Left lobe of liver (tissue), 2 donors: ENCODE results near the gene TEX55. TPM values are rescaled to one million over a fixed set of nuclear protein-coding genes. Genes with fewer than 3 reads are reported as not detected.
"Not testable (repeated sequence)": the region's sequence is repeated elsewhere in the genome, so short reads cannot be mapped to it uniquely, and the experiment has no call there.

ENCODE experiments used
- ATAC-seq: fragments of 200-7000 bp; cut with Tn5 transposase; one replicate; pipeline ENCODE4 v1.9.1; 2020; ENCODE audit warnings: mild to moderate bottlenecking, moderate library complexity
- DNase-seq: peaks from one replicate; pipeline ENCODE4 v3.0.0-alpha.2; 2020; ENCODE audit warnings: low spot score
- total RNA-seq: library from RNA; stranded (reverse); gene quantifications from one replicate; pipeline ENCODE4 v1.2.1, GENCODE V29; 2021
- donor health status: DM: no; HTN: no; CAD: no; lungs with moderate emphysema.
- donor health status: DM: no; HTN: yes; CAD: no.

The TEX55 gene
- not detected for total RNA-seq

DNA sequence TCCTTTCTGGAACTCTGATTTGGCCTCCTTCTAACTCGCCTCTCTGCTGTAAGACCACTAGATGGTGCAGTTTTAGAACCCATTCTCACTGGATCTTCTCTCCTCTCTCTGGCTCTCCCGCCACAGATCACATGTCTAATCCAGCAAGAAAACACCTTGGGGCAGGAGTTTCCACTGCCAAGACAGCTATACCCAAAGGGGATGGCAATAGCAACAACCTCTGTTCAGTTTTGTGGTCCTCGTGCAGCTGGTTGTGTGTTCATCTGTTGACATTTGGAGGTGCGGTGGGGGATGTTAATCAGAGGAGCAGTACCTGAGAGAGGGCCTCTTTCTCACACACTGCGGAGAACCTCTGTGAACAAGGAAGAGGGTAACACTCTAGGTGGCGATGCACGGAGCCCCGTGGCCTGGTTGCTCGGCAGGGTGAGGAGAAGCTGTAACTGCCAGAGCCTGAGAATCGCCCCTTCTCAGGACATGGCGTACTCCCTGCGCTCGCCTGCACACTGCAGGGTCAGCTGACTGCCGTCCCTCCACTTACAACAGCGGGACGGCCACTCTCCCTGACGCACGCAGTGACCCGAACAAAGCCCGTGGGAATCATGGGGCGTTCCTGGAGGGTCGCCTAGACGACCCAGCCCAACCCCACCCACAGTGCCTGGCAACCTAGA, at the start of gene TEX55:
TSS of gene TEX55 (plus strand) at position 666 of the 668 bp plus-strand sequence. CDS start 25 bp downstream, outside the sequence.
- no peak for DNase-seq

DNA sequence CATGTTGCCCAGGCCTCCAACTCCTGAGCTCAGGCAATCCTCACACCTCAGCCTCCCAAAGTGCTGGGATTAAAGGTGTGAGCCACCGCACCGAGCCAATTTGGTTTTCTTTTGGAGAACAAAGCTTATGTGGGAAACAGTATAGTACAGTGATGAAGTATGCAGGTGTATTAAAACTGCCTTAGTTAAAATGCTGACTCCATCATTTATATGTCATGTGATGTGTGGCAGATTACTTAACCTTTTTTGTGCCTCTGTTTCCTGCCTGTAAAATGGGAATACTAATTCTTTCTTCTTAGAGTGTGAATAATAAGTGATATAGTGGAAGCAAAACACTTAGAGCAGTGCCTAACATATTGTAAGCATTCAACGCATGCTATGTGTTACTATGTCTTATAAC, 48.0 kb upstream of the TEX55 start:
- ATAC-seq (no peak), DNase-seq (no peak)

More for the DNA sequence above, at the start of gene TEX55:
- peak; percentile 88 for ATAC-seq

DNA sequence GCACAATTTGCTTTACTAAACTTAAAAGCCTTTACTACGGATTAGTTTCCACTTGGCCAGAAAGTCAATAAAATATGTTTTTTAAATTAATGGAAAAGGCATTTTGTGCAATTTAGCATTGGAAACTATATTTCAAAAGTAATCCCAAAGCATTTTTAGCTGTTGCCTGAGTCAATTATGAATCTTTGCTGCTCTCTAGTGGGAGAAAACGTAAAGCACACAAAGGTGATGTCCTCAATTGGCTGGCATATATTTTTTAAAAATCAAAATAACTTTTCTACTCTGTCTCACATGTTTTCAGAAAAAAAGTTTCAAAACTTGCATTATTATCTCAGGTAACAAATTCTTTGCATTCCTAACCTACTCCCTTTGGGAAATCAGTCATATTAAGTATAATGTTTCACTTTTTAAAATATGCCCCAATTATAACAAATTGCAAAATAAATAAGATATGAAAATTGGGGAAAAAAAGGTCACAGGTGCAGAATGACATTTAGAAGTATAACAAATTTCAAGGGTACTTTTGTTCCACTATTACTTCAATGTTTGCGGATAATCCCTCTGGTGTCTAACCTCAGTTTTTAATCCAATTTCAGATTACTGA, 47.2 kb upstream of the TEX55 start:
- DNase-seq, result no peak
- ATAC-seq, result peak; percentile 65

DNA sequence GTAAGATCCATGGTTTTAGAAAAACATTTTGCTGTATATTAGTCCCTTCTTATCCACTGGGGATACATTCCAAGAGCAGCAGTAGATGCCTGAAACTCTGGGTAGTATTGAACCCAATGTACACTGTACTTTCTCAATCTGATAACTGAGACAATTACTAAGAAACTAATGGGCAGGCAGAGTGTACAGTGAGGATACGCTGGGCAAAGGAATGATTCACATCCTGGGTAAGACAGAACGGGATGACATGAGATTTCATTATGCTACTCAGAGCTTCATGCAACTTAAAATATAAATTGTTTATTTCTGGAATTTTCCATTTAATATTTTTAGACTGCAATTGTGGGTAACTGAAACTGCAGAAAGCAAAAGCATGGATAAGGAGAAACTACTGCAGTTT, 46.2 kb upstream of the TEX55 start:
- DNase-seq (no peak), ATAC-seq (no peak)

GRCh38 chr3:119104031-119104430, 41.9 kb upstream of the TEX55 start:
- ATAC-seq (no peak), DNase-seq (no peak)

DNA sequence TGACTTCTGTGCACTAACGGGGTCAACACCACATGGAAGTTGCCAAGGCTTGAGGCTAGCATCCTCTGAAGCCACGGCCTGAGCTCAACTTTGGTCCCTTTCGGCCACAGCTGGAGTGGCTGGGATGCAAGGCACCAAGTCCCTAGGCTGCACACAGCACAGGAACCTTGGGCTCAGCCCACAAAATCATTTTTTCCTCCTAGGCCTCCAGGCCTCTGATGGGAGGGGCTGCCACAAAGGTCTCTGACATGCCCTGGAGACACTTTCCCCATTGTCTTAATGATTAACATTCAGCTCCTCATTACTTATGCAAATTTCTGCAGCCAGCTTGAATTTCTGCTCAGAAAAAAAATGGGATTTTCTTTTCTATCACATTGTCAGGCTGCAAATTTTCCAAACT, 27.6 kb upstream of the TEX55 start:
- ATAC-seq, DNase-seq: not testable (repeated sequence)

DNA sequence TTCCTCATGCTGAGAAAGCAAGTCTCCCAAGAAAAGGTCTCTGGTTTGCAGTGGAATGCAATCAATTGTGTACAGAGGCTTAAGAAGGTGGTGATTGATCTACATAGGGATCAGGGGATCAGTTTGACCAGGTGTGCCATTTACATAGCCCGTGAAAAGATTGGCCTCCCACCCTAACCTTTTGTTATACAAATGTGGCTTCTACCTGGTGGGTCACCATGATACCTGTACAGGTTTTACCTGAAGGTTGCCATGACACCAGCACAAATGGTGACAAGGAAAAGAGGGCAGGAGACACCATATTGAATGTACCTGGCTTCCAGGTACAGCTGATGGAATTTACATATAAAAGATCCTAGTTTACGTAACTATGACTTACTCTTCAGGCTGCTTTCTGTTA, 25.5 kb upstream of the TEX55 start:
- DNase-seq (no peak), ATAC-seq (no peak)

DNA sequence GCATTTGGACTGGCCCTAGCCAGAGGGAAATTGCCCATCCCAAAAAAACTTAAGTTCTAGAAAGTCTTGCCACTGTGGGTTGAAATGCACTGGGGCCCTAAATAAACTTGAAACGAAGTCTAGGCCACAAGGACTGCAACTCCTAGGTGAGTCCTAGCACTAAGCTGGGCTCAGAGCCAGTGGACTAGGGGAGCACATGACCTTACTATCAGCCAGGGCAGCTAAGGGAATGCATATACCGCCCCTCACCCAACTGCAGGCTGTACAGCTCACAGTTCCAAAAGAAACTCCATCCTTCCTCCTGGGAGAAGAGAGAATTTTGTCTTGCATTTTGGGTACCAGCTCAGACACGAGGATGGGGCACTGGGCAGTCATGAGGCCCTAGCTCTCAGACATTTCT, 23.6 kb upstream of the TEX55 start:
- DNase-seq (no peak), ATAC-seq (no peak)

- ATAC-seq, result no peak
- no peak for DNase-seq
Measured at GRCh38 chr3:119125342-119125741, 20.6 kb upstream of the TEX55 start.

GRCh38 chr3:119125742-119126504, 20.0 kb upstream of the TEX55 start:
- DNase-seq (no peak), ATAC-seq (no peak)

DNA sequence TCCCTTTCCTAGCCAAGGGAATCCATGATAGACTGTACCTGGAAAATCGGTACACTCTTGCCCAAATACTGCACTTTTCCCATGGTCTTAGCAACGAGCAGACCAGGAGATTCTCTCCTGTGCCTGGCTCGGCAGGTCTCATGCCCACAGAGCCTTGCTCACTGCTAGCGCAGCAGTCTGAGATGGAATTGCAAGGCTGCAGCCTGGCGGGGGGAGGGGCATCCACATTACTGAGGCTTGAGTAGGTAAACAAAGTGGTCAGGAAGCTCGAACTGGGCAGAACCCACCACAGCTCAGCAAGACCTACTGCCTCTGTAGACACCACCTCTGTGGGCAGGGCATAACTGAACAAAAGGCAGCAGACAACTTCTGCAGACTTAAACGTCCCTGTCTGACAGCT, 15.7 kb upstream of the TEX55 start:
- not testable (repeated sequence) for ATAC-seq, DNase-seq

DNA sequence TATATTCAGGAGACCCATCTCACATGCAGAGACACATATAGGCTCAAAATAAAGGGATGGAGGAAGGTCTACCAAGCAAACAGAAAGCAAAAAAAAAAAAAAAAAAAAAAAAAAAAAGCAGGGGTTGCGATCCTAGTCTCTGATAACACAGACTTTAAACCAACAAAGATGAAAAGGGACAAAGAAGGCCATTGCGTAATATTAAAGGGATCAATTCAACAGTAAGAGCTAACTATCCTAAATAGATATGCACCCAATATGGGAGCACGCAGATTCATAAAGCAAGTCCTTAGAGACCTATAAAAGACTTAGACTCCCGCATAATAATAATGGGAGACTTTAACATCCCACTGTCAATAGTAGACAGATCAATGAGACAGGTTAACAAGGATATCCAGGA, 13.7 kb upstream of the TEX55 start:
- DNase-seq, ATAC-seq: not testable (repeated sequence)

DNA sequence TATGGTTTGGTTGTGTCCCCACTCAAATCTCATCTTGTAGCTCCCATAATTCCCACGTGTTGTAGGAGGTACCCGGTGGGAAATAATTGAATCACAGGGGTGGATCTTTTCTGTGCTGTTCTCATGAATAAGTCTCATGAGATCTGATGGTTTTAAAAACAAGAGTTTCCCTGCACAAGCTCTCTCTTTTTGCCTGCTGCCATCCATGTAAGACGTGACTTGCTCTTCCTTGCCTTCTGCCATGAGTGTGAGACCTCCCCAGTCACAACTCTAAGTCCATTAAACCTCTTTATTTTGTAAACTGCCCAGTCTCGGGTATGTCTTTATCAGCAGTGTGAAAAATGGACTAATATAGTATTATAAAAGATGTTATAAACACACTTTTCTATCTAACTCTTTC, 6.6 kb upstream of the TEX55 start:
- not testable (repeated sequence) for DNase-seq, ATAC-seq

- DNase-seq (no peak), ATAC-seq (no peak)
Measured at GRCh38 chr3:119140466-119140865, 5.5 kb upstream of the TEX55 start.

- DNase-seq (no peak), ATAC-seq (no peak)
Measured at GRCh38 chr3:119145128-119145499, 851 bp upstream of the TEX55 start.

- no peak for DNase-seq
- no peak for ATAC-seq
Measured at GRCh38 chr3:119146578-119147375, 812 bp downstream of the TEX55 start.

- DNase-seq (no peak), ATAC-seq (no peak)
Measured at GRCh38 chr3:119147494-119147893, 1.5 kb downstream of the TEX55 start.

GRCh38 chr3:119148493-119149180, 2.7 kb downstream of the TEX55 start:
- no peak for ATAC-seq
- DNase-seq, result no peak

GRCh38 chr3:119149484-119149883, 3.5 kb downstream of the TEX55 start:
- DNase-seq (no peak), ATAC-seq (no peak)

DNA sequence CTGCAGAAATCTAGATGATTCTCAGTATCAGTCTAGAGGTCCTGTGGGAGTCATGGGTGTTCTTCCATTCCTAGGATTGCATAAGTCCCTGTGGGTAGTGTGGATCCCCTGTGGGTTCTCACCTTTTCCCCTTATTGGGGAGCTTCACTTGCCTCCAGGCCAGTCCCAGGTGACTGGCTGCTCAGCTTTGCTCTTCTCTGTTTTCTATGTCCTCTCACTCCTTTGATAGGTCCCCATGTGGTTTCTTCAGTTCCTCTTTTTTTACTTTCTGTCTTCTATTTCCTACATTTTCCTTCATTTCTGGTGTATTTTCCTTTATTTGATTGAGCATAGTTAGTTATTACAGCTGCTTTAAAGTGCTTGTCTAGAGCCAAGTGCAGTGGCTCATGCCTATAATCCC, 10.9 kb downstream of the TEX55 start:
- ATAC-seq (no peak), DNase-seq (no peak)

DNA sequence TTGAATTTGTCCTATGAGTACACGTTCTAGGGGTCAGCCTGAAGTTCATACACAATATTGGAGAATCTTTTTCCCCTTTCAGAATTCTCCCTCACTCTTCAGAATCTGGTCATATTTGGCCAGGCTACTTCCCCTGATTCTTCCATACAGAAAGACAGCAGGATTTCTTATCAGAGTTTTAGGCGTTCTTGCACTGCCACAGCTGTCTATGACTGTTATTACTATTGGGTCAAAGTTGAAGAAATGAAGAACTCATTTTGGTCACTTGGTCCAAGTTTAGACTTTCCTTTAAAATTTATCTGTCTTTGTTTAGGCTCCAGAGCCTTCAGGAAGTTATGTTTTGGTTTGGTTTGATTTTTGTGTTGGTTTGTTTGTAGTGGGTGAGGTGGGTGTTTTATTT, 12.0 kb downstream of the TEX55 start:
- DNase-seq (no peak), ATAC-seq (no peak)
